SK-N-SH (cell line): ENCODE data around the gene HP. TPM values are rescaled to one million over a fixed set of nuclear protein-coding genes. Genes with fewer than 3 reads are reported as not detected.

Experiments used
- CTCF ChIA-PET: fragments of 300-600, 350-600 bp; formaldehyde crosslinking; extraction: SDS; loops from one replicate; lab custom pipeline; 2021; lab: Yijun Ruan, JAX
- POLR2A ChIA-PET: fragments of 350-600 bp; sonication (Branson Sonifier 250); formaldehyde crosslinking; extraction: SDS; loops from one replicate; lab custom pipeline; 2020; ENCODE audit warnings: antibody characterized with exemption, inconsistent platforms; lab: Yijun Ruan, JAX
- DNase-seq: peaks from one replicate; pipeline ENCODE4 v3.0.0; 2012
- H2AFZ ChIP-seq: fragments of 200-600 bp; sonication (generic); 2 replicates; pipeline ENCODE4 v1.8.1; 2016; ENCODE audit warnings: antibody characterized with exemption, mild to moderate bottlenecking, low read depth
- H3F3A ChIP-seq: fragments of 200-600 bp; sonication (generic); replicated peaks from 2 replicates; pipeline ENCODE3; 2016; ENCODE audit warnings: antibody characterized with exemption, mild to moderate bottlenecking; ENCODE audit not compliant: insufficient read depth
- H3K27ac ChIP-seq, 2 experiments: fragments of 200-500 bp in 1 of 2; fragments of 200-600 bp in 1 of 2; sonication (Bioruptor generic) in 1 of 2; sonication (generic), shearing (Covaris generic) in 1 of 2; 2 replicates each; pipeline versions ENCODE4 v1.5.1 to v1.6.1; 2014 to 2016; ENCODE audit warnings: low read depth in 2 of 2, inconsistent platforms in 1 of 2, low read length in 1 of 2, mild to moderate bottlenecking in 1 of 2, mixed read lengths in 1 of 2
- H3K27me3 ChIP-seq: fragments of 200-600 bp; sonication (generic), shearing (Covaris generic); 2 replicates; pipeline ENCODE4 v1.6.1; 2016; ENCODE audit warnings: mixed run types; ENCODE audit not compliant: insufficient read depth
- H3K36me3 ChIP-seq, 2 experiments: fragments of 200-500 bp in 1 of 2; fragments of 200-600 bp in 1 of 2; sonication (Bioruptor generic) in 1 of 2; sonication (generic) in 1 of 2; replicated peaks in 1 of 2; 2 replicates each; pipeline versions ENCODE3 to v1.5.1; 2014 to 2016; ENCODE audit warnings: low read length in 1 of 2, mild to moderate bottlenecking in 1 of 2; ENCODE audit not compliant: insufficient read depth in 2 of 2, control insufficient read depth in 1 of 2
- H3K4me1 ChIP-seq, 2 experiments: fragments of 200-500 bp in 1 of 2; fragments of 200-600 bp in 1 of 2; sonication (Bioruptor generic) in 1 of 2; sonication (generic), shearing (Covaris generic) in 1 of 2; 2 replicates each; pipeline versions ENCODE4 v1.5.1 to v1.6.1; 2014 to 2016; ENCODE audit warnings: low read depth in 1 of 2, low read length in 1 of 2, mixed run types in 1 of 2; ENCODE audit not compliant: insufficient read depth in 2 of 2, control insufficient read depth in 1 of 2
- H3K4me2 ChIP-seq: fragments of 200-600 bp; sonication (generic), shearing (Covaris generic); 2 replicates; pipeline ENCODE4 v1.6.1; 2017; ENCODE audit warnings: mixed run types
- H3K4me3 ChIP-seq, 2 experiments: fragments of 200-500 bp in 1 of 2; fragments of 200-600 bp in 1 of 2; sonication (Bioruptor generic) in 1 of 2; sonication (generic), shearing (Covaris generic) in 1 of 2; 2 replicates each; pipeline versions ENCODE4 v1.5.1 to v1.8.1; 2014 to 2016; ENCODE audit warnings: low read depth in 2 of 2, inconsistent platforms in 1 of 2, low read length in 1 of 2, mild to moderate bottlenecking in 1 of 2, mixed read lengths in 1 of 2, moderate library complexity in 1 of 2
- H3K79me2 ChIP-seq: fragments of 200-600 bp; sonication (generic); 2 replicates; pipeline ENCODE4 v1.8.1; 2017; ENCODE audit warnings: mild to moderate bottlenecking; ENCODE audit not compliant: insufficient read depth
- H3K9ac ChIP-seq: fragments of 200-600 bp; sonication (generic); 2 replicates; pipeline ENCODE4 v1.6.1; 2017; ENCODE audit warnings: mixed run types
- H3K9me2 ChIP-seq: fragments of 200-600 bp; sonication (generic); 2 replicates; pipeline ENCODE4 v1.6.1; 2017; ENCODE audit warnings: mixed run types
- H3K9me3 ChIP-seq: fragments of 200-600 bp; sonication (generic); 2 replicates; pipeline ENCODE4 v1.6.1; 2017; ENCODE audit warnings: mixed run types, mild to moderate bottlenecking, moderate library complexity
- H4K20me1 ChIP-seq: fragments of 200-600 bp; sonication (generic); 2 replicates; pipeline ENCODE4 v1.6.1; 2017; ENCODE audit warnings: mild to moderate bottlenecking, mixed run types; ENCODE audit not compliant: insufficient read depth
- ELF1 ChIP-seq: IDR thresholded peaks from 2 replicates; pipeline ENCODE4 v1.4.0; 2012
- FOSL2 ChIP-seq: IDR thresholded peaks from 2 replicates; pipeline ENCODE4 v1.4.0; 2012; ENCODE audit warnings: low read depth, mild to moderate bottlenecking, moderate library complexity, borderline replicate concordance
- GATA2 ChIP-seq: sonication (generic); formaldehyde crosslinking; IDR thresholded peaks from 2 replicates; pipeline ENCODE4 v1.5.0; 2020; ENCODE audit warnings: mild to moderate bottlenecking, missing genetic modification reagents
- MAX ChIP-seq: IDR thresholded peaks from 2 replicates; pipeline ENCODE4 v1.4.0; 2012; ENCODE audit warnings: low read depth
- REST ChIP-seq: IDR thresholded peaks from 2 replicates; pipeline ENCODE4 v1.6.1; 2012; ENCODE audit warnings: mild to moderate bottlenecking, low read depth, low read length, moderate library complexity
- RXRA ChIP-seq: IDR thresholded peaks from 2 replicates; pipeline ENCODE4 v1.4.0; 2012; ENCODE audit warnings: low read depth, mild to moderate bottlenecking, borderline replicate concordance
- TAF1 ChIP-seq: IDR thresholded peaks from 2 replicates; pipeline ENCODE4 v1.6.1; 2012; ENCODE audit warnings: low read depth, mild to moderate bottlenecking, low read length, moderate library complexity, borderline replicate concordance
- USF1 ChIP-seq: IDR thresholded peaks from 2 replicates; pipeline ENCODE4 v1.4.0; 2012; ENCODE audit warnings: low read depth, borderline replicate concordance
- YY1 ChIP-seq: IDR thresholded peaks from 2 replicates; pipeline ENCODE4 v1.4.0; 2012; ENCODE audit warnings: low read depth, mild to moderate bottlenecking
- WGBS: methylation state at CpG from one replicate; pipeline ENCODE4 v1.1.6; 2017; ENCODE audit warnings: low lambda C conversion rate; 5-methylcytosine and 5-hydroxymethylcytosine counted together
- polyA plus RNA-seq, 3 experiments: library from polyadenylated mRNA; depleted of rRNA; stranded (reverse); fragments of >200 nt; gene quantifications; 2 replicates each; pipeline ENCODE4 v1.2.3, GENCODE V29; 2012

The HP gene
- polyA plus RNA-seq, 1 of the 3 experiments (the other 2 are of a cell fraction) = not detected

GRCh38 chr16:72043539-72043938 lies 10.8 kb upstream of the HP start (continued):
- TF ChIP-seq MAX (no peak), FOSL2 (no peak), ELF1 (no peak)
- TF ChIP-seq, all 33 proteins: peak for 0

GRCh38 chr16:72044296-72044695 lies 10.0 kb upstream of the HP start:
- TF ChIP-seq USF1 = no peak
- no peak for TF ChIP-seq GATA2 (CRISPR knock-in tag)
- TF ChIP-seq TAF1 = no peak
- TF ChIP-seq REST = no peak
- TF ChIP-seq YY1 = no peak
- TF ChIP-seq RXRA = no peak
- no peak for TF ChIP-seq MAX
- ChIA-PET POLR2A (no interaction called here), CTCF (no interaction called here)
- 49% methylated on average over 6 of the region's 6 CpGs for WGBS
- no peak overlapping the region for H3K9ac ChIP-seq
- H3K27me3 ChIP-seq = no peaks in the 10 kb centered on the region
- no peaks in the 10 kb centered on the region for H3K9me2 ChIP-seq
- H3F3A ChIP-seq = no peaks in the 10 kb centered on the region
- no peaks in the 10 kb centered on the region for H3K9me3 ChIP-seq
- H3K4me3 ChIP-seq = no peak overlapping the region
- no peaks in the 10 kb centered on the region for H4K20me1 ChIP-seq
- no peak overlapping the region for H3K4me2 ChIP-seq
- no peak overlapping the region for H2AFZ ChIP-seq
- H3K4me1 ChIP-seq = no peaks in the 10 kb centered on the region
- H3K36me3 ChIP-seq = no peaks in the 10 kb centered on the region
- no peaks in the 10 kb centered on the region; the same call in 1 of the 2 replicates for H3K79me2 ChIP-seq
- no peak for DNase-seq
- no peak overlapping the region for H3K27ac ChIP-seq

GRCh38 chr16:72044825-72045359 lies 9.4 kb upstream of the HP start:
- CTCF ChIA-PET = no interaction called here
- TF ChIP-seq USF1 = no peak
- TF ChIP-seq, all 33 proteins: peak for 0
- H3K4me3 ChIP-seq = no peak overlapping the region
- no peak overlapping the region for H3K27ac ChIP-seq
- no peaks in the 10 kb centered on the region for H3K4me1 ChIP-seq
- WGBS = 36% methylated on average over 2 of the region's 2 CpGs
- no peaks in the 10 kb centered on the region for H3K27me3 ChIP-seq
- no peaks in the 10 kb centered on the region for H3K9me2 ChIP-seq
- no peak overlapping the region for H3K9ac ChIP-seq
- H3K9me3 ChIP-seq = no peaks in the 10 kb centered on the region
- no peaks in the 10 kb centered on the region for H3F3A ChIP-seq
- H4K20me1 ChIP-seq = no peaks in the 10 kb centered on the region
- H3K79me2 ChIP-seq = no peaks in the 10 kb centered on the region; the same call in 1 of the 2 replicates
- no peaks in the 10 kb centered on the region for H3K36me3 ChIP-seq
- no peak overlapping the region for H2AFZ ChIP-seq
- no peak overlapping the region for H3K4me2 ChIP-seq
- no peak for DNase-seq
- POLR2A ChIA-PET = no interaction called here
